RWPE2 (cell line): ENCODE data around the gene SGCG.

Experiments
- ATAC-seq: fragments of 200-7000 bp; cut with Tn5 transposase; 3 replicates; pipeline ENCODE4 v1.9.1; 2021; ENCODE audit warnings: low read depth
- DNase-seq: peaks from one replicate; pipeline ENCODE4 v3.0.0-alpha.2; 2020; ENCODE audit warnings: low spot score
- H3K27ac ChIP-seq: fragments of 450-650 bp; 2 replicates; pipeline ENCODE4 v1.5.1; 2017; ENCODE audit warnings: mild to moderate bottlenecking; ENCODE audit not compliant: poor library complexity, severe bottlenecking
- H3K27me3 ChIP-seq: fragments of 250-450 bp; sonication (Bioruptor Pico); 2 replicates; pipeline ENCODE4 v1.5.1; 2021; ENCODE audit warnings: mild to moderate bottlenecking, moderate library complexity; ENCODE audit not compliant: insufficient read depth, poor library complexity, severe bottlenecking
- H3K36me3 ChIP-seq: fragments of 250-450 bp; sonication (Bioruptor Pico); 2 replicates; pipeline ENCODE4 v1.5.1; 2020; ENCODE audit warnings: low read depth, mild to moderate bottlenecking, moderate library complexity
- H3K4me1 ChIP-seq: fragments of 250-450 bp; sonication (Bioruptor Pico); 2 replicates; pipeline ENCODE4 v1.5.1; 2021; ENCODE audit warnings: mild to moderate bottlenecking, moderate library complexity; ENCODE audit not compliant: insufficient read depth, poor library complexity, severe bottlenecking
- H3K4me3 ChIP-seq: fragments of 250-450 bp; sonication (Bioruptor Pico); 2 replicates; pipeline ENCODE4 v1.5.1; 2021; ENCODE audit warnings: mild to moderate bottlenecking, moderate library complexity; ENCODE audit not compliant: severe bottlenecking
- H3K9me3 ChIP-seq: fragments of 250-450 bp; sonication (Bioruptor Pico); 2 replicates; pipeline ENCODE4 v1.5.1; 2021; ENCODE audit warnings: mild to moderate bottlenecking, moderate library complexity; ENCODE audit not compliant: severe bottlenecking
- CTCF ChIP-seq: fragments of 450-650 bp; IDR thresholded peaks from one replicate; pipeline ENCODE4 v1.5.1; 2017; ENCODE audit warnings: mild to moderate bottlenecking, moderate library complexity; ENCODE audit not compliant: poor library complexity, severe bottlenecking

The SGCG gene

GRCh38 chr13:23202383-23202782 is 21.6 kb downstream of the SGCG start:
- no peaks in the 10 kb centered on the region for H3K4me1 ChIP-seq
- no peaks in the 10 kb centered on the region for H3K36me3 ChIP-seq
- H3K27me3 ChIP-seq, result no peaks in the 10 kb centered on the region
- no peak for DNase-seq
- H3K27ac ChIP-seq, result no peak overlapping the region
- TF ChIP-seq CTCF, result no peak
- H3K4me3 ChIP-seq, result no peak overlapping the region
- H3K9me3 ChIP-seq, result peaks cover 3% of the 10 kb centered on the region
- ATAC-seq, result peak; percentile 40; the same call in 1 of the 3 replicates

- no peak for TF ChIP-seq CTCF
- Histone ChIP-seq H3K36me3 (no peaks in the 10 kb centered on the region), H3K4me1 (no peaks in the 10 kb centered on the region), H3K27me3 (no peaks in the 10 kb centered on the region), H3K9me3 (peaks cover 3% of the 10 kb centered on the region), H3K27ac (no peak overlapping the region), H3K4me3 (no peak overlapping the region)
- DNase-seq (no peak), ATAC-seq (no peak)
Observed at GRCh38 chr13:23203516-23203915, 22.7 kb downstream of the SGCG start.

GRCh38 chr13:23205807-23206206 is 25.0 kb downstream of the SGCG start:
- TF ChIP-seq CTCF, result no peak
- ATAC-seq (no peak), DNase-seq (no peak)
- no peak overlapping the region for H3K4me3 ChIP-seq
- H3K9me3 ChIP-seq, result peaks cover 3% of the 10 kb centered on the region
- no peak overlapping the region for H3K27ac ChIP-seq
- H3K36me3 ChIP-seq, result no peaks in the 10 kb centered on the region
- no peaks in the 10 kb centered on the region for H3K4me1 ChIP-seq
- no peaks in the 10 kb centered on the region for H3K27me3 ChIP-seq

GRCh38 chr13:23212671-23213070 is 31.9 kb downstream of the SGCG start:
- no peak overlapping the region for H3K4me3 ChIP-seq
- DNase-seq (no peak), ATAC-seq (no peak)
- no peaks in the 10 kb centered on the region for H3K27me3 ChIP-seq
- TF ChIP-seq CTCF, result no peak
- no peak overlapping the region for H3K27ac ChIP-seq
- no peaks in the 10 kb centered on the region for H3K4me1 ChIP-seq
- H3K36me3 ChIP-seq, result no peaks in the 10 kb centered on the region
- H3K9me3 ChIP-seq, result no peaks in the 10 kb centered on the region

- Histone ChIP-seq H3K27me3 (no peaks in the 10 kb centered on the region), H3K27ac (no peak overlapping the region), H3K4me1 (no peaks in the 10 kb centered on the region), H3K9me3 (no peaks in the 10 kb centered on the region), H3K36me3 (no peaks in the 10 kb centered on the region), H3K4me3 (no peak overlapping the region)
- TF ChIP-seq CTCF, result no peak
- ATAC-seq, result no peak
- no peak for DNase-seq
Observed at GRCh38 chr13:23231241-23231640, 50.5 kb downstream of the SGCG start.
